HG03571 (cell line): ENCODE data around the gene EVC2.

Experiments
- ATAC-seq: cut with Tn5 transposase; IDR thresholded peaks from one replicate; pipeline ENCODE4 v1.9.1; 2021; ENCODE audit not compliant: unreplicated experiment

Gene EVC2

GRCh38 chr4:5524446-5525299 is 183.7 kb downstream of the EVC2 start:
- ATAC-seq = no peak

DNA sequence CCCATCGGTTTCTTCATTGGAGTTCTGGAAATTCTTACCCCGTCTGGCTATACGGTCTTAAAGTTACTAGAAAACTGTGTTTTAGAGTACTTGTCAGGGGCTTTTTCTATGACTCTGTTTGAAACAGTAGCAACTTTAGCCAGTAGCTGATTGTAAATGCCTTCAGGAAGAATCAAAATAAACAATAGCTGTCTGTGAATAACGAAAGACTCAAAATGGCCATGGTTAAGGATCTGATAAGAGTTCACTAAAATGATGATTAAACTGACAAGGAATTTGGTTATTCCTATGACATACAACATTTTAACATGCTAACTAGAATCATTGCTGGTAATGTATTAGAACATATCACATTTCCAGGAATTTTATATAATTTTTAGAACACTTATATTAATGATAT is 191.0 kb downstream of the EVC2 start:
- ATAC-seq = no peak

DNA sequence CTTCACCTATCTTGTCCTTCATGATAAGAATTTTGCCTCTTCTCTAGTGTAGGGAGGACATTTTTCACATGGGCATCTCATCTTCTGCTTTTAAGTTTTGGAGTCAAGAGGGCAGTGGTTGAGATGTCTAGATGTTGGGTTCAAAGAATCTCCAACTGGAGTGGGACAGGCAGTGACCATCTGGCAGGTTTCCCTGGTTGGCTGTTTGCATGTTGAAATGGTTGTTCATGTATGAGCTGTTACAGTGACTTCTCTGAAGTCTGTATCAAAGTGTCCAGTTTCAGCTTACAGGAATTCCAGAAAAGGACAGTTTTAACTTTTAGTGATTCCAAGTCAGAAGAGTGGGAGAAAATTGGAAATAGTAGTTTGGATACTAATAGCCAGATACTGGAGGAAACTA is 192.7 kb downstream of the EVC2 start:
- no peak for ATAC-seq
